ENCODE results near the gene MAG.

DNA sequence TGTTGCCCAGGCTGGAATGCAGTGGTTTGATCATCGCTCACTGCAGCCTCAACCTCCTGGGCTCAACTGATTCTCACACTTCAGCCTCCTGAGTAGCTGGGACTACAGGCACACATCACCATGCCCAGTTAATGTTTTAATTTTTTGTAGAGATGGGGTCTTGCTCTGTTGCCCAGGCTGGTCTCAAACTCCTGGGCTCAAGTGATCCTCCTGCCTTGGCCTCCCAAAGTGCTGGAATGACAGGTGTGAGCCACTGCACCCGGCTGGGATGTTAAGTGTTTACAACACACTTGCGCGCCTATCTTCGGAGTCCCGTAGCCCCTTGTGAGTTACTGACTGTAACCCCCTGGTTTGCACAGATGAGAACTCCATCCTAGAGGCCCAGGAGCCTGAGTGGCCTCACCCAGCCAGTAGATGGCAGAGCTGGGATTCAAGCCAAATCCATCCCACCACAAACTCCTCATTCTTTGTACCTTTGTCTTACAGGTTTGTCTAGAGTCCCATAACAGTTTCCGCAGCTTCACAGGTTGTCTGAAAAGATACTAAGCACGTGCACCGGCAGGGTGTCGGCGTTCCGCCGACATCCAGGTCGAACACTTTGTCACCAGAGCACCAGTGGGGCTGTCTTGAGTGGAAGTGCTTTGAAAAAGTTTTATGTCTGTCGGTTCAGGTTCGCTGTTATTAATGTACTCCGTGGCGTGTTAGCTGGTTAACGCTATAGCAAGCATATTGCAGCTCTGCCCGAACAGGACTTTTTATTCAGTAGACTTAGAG, 14.7 kb downstream of the MAG start:
- TF ChIP-seq POLR2A (IDR thresholded peaks at IDR 0.05) (no peak), CTCF (IDR thresholded peaks at IDR 0.05) (no peak)
